Esophagus muscularis mucosa (tissue), 4 donors: ENCODE results near the gene COX6B1. TPM values are rescaled to one million over a fixed set of nuclear protein-coding genes. Genes with fewer than 3 reads are reported as not detected.

Experiments used
- DNase-seq: peaks from one replicate; pipeline ENCODE4 v3.0.0-alpha.2; 2017; ENCODE audit errors: extremely low spot score
- H3K27ac ChIP-seq, 4 donors: fragments of 200-600 bp; sonication (generic); replicated peaks in 1 of 4; 1 replicate in 3 of 4; 2 replicates in 1 of 4; pipeline ENCODE4 v1.5.1; 2016 to 2019; ENCODE audit warnings: mild to moderate bottlenecking in 1 of 4
- H3K27me3 ChIP-seq, 4 donors: fragments of 200-600 bp; sonication (generic); one replicate each; pipeline versions ENCODE4 v1.5.1 to v1.6.0; 2016 to 2019
- H3K36me3 ChIP-seq, 4 donors: fragments of 200-600 bp; sonication (generic); one replicate each; pipeline ENCODE4 v1.5.1; 2016 to 2019
- H3K4me1 ChIP-seq, 4 donors: fragments of 200-600 bp; sonication (generic); one replicate each; pipeline ENCODE4 v1.5.1; 2016 to 2019
- H3K4me3 ChIP-seq, 4 donors: fragments of 200-600 bp; sonication (generic); 1 replicate in 2 of 4; 2 replicates in 2 of 4; pipeline ENCODE4 v1.5.1; 2016 to 2019; ENCODE audit warnings: mild to moderate bottlenecking in 4 of 4, moderate library complexity in 1 of 4
- H3K9me3 ChIP-seq, 4 donors: fragments of 200-600 bp; sonication (generic); 1 replicate in 3 of 4; 2 replicates in 1 of 4; pipeline ENCODE4 v1.5.1; 2016 to 2019
- CTCF ChIP-seq, 3 experiments: fragments of 200-600 bp in 2 of 3; fragments of 450-650 bp in 1 of 3; sonication (generic) in 2 of 3; IDR thresholded peaks; one replicate each; pipeline ENCODE4 v1.5.1; 2017 to 2019; ENCODE audit warnings: antibody characterized with exemption in 3 of 3, mild to moderate bottlenecking in 2 of 3, moderate library complexity in 1 of 3
- EP300 ChIP-seq: sonication (generic); formaldehyde crosslinking; IDR thresholded peaks from one replicate; pipeline ENCODE4 v1.6.1; 2017; ENCODE audit warnings: antibody characterized with exemption
- POLR2A ChIP-seq: fragments of 450-650 bp; IDR thresholded peaks from one replicate; pipeline ENCODE4 v1.6.1; 2017; ENCODE audit warnings: antibody characterized with exemption, moderate library complexity, mild to moderate bottlenecking, low read depth
- POLR2AphosphoS5 ChIP-seq, 2 donors: sonication (generic); formaldehyde crosslinking; IDR thresholded peaks; one replicate each; pipeline ENCODE4 v1.6.1; 2017; ENCODE audit warnings: antibody characterized with exemption in 2 of 2
- WGBS: methylation state at CpG from one replicate; pipeline ENCODE4 v1.1.5; 2018; 5-methylcytosine and 5-hydroxymethylcytosine counted together
- intact Hi-C: fragments of 100-400 bp; cut with DNase I; formaldehyde crosslinking; loops from one replicate; pipeline ENCODE4 v1.15.1; 2023
- total RNA-seq, 4 donors: library from RNA; depleted of rRNA; stranded (reverse); fragments of >200 nt; gene quantifications; one replicate each; pipeline versions ENCODE4 v1.1.0 to v1.2.1, GENCODE V29; 2016

The COX6B1 gene
- total RNA-seq, 4 donors from 2014 or later, result 205 to 508 (median 313) TPM

GRCh38 chr19:35613574-35613973 lies 34.5 kb upstream of the COX6B1 start:
- intact Hi-C loops, result loop anchor here (5.0 kb wide), 1 partner anchor 66 kb away; the partner anchor contains the start of gene TMEM147
- peaks cover 0 to 7% (median 0%) of the 10 kb centered on the region in 4 donors for H3K27me3 ChIP-seq

DNA sequence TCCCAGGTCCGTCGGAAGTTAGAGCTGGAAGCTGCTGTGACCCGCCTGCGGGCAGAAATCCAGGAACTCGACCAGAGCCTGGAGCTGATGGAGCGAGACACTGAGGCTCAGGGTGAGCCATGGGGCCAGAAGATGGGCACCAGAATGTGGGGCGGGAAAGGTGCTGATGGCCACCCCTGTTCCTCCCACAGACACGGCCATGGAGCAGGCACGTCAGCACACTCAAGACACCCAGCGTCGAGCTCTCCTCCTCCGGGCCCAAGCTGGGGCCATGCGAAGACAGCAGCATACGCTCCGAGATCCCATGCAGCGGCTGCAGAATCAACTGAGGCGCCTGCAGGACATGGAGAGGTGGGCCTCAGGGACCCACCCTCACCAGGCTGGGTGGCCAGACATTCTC lies 33.1 kb upstream of the COX6B1 start:
- WGBS, result 89% methylated on average over 7 of the region's 17 CpGs
- TF ChIP-seq EP300 (no peak), POLR2A (no peak), POLR2AphosphoS5 (IDR thresholded peaks at IDR 0.05) (no peak), CTCF (IDR thresholded peaks at IDR 0.05) (no peak)
- DNase-seq, result no peak
- Histone ChIP-seq H3K4me1 (peaks cover 10 to 21% (median 14%) of the 10 kb centered on the region in 4 donors), H3K9me3 (no peaks in the 10 kb centered on the region), H3K27ac (no peak overlapping the region), H3K27me3 (peaks cover 0 to 7% (median 0%) of the 10 kb centered on the region in 4 donors), H3K36me3 (peaks cover 0 to 50% (median 26%) of the 10 kb centered on the region in 4 donors), H3K4me3 (no peak overlapping the region)
- intact Hi-C loops, result no loop called here

More at GRCh38 chr19:35613574-35613973, 34.5 kb upstream of the COX6B1 start:
- H3K9me3 ChIP-seq, result peaks cover 0 to 3% (median under 1%) of the 10 kb centered on the region in 4 donors
- 82% methylated on average over 1 of the region's 1 CpG for WGBS
- DNase-seq, result no peak
- H3K27ac ChIP-seq, result no peak overlapping the region
- peaks cover 10 to 21% (median 14%) of the 10 kb centered on the region in 4 donors for H3K4me1 ChIP-seq
- no peak overlapping the region for H3K4me3 ChIP-seq
- TF ChIP-seq EP300 (no peak), POLR2A (no peak), CTCF (IDR thresholded peaks at IDR 0.05) (no peak), POLR2AphosphoS5 (IDR thresholded peaks at IDR 0.05) (no peak)
- H3K36me3 ChIP-seq, result peaks cover 0 to 36% (median 19%) of the 10 kb centered on the region in 4 donors

DNA sequence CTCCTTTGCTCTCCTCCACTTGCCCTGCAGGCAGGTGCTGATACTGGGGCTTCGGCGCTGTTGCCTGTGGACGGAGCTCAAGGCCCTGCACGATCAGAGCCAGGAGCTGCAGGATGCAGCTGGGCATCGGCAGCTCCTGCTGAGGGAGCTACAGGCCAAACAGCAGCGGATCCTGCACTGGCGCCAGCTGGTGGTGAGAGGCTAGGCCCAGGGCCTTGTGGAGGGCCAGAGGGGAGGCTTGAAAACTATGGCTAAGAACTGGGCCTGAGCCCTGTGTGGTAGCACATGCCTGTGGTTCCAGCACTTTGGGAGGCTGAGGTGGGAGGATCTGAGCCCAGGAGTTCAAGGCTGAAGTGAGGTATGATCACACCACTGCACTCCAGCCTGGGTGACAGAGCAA lies 29.3 kb upstream of the COX6B1 start:
- no peak for DNase-seq
- no peaks in the 10 kb centered on the region for H3K27me3 ChIP-seq
- peaks cover 0 to 67% (median 37%) of the 10 kb centered on the region in 4 donors for H3K36me3 ChIP-seq
- no peak for TF ChIP-seq EP300
- no peak for TF ChIP-seq POLR2AphosphoS5 (IDR thresholded peaks at IDR 0.05)
- no peak for TF ChIP-seq POLR2A
- TF ChIP-seq CTCF (IDR thresholded peaks at IDR 0.05), result no peak
- H3K9me3 ChIP-seq, result no peaks in the 10 kb centered on the region
- H3K27ac ChIP-seq, result no peak overlapping the region
- H3K4me3 ChIP-seq, result no peak overlapping the region
- WGBS, result 73% methylated on average over 7 of the region's 7 CpGs
- intact Hi-C loops, result no loop called here
- no peaks in the 10 kb centered on the region for H3K4me1 ChIP-seq

DNA sequence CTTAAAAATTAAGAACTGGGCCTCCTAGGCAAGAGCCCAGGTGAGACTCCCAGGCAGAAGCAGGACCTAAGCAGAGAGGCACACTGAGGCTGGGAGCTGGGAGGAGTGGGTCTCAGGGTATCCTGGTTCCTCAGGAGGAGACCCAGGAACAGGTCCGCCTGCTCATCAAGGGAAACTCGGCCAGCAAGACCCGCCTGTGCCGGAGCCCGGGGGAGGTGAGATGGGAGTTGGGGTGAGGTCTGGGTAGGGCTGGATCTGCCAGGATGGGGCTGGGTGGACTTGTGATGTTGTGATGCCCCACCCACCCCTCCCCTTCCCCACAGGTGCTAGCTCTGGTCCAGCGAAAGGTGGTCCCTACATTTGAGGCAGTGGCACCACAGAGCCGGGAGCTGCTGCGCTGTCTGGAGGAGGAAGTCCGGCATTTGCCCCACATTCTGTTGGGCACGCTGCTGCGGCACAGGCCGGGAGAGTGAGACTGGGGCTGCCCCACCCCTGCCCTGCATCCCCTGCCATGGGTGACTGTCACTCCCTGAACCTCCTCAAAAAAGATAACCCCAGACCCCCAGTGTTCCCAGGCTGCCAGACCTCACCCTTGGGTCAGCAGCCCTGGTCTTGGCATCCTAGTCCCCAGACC lies 28.7 kb upstream of the COX6B1 start:
- DNase-seq, result no peak
- TF ChIP-seq EP300 (no peak), POLR2AphosphoS5 (IDR thresholded peaks at IDR 0.05) (no peak), CTCF (IDR thresholded peaks at IDR 0.05) (no peak), POLR2A (no peak)
- no peaks in the 10 kb centered on the region for H3K27me3 ChIP-seq
- H3K27ac ChIP-seq, result no peak overlapping the region
- 96% methylated on average over 6 of the region's 12 CpGs for WGBS
- no peaks in the 10 kb centered on the region for H3K9me3 ChIP-seq
- H3K4me3 ChIP-seq, result no peak overlapping the region
- H3K36me3 ChIP-seq, result peaks cover 0 to 67% (median 37%) of the 10 kb centered on the region in 4 donors
- intact Hi-C loops, result no loop called here
- no peaks in the 10 kb centered on the region for H3K4me1 ChIP-seq

GRCh38 chr19:35620001-35620400 lies 28.1 kb upstream of the COX6B1 start:
- Histone ChIP-seq H3K4me1 (no peaks in the 10 kb centered on the region), H3K9me3 (no peaks in the 10 kb centered on the region), H3K27ac (no peak overlapping the region), H3K4me3 (no peak overlapping the region), H3K36me3 (peaks cover 0 to 65% (median 35%) of the 10 kb centered on the region in 4 donors), H3K27me3 (no peaks in the 10 kb centered on the region)
- WGBS, result 90% methylated on average over 17 of the region's 17 CpGs
- TF ChIP-seq POLR2A (no peak), POLR2AphosphoS5 (IDR thresholded peaks at IDR 0.05) (no peak), CTCF (IDR thresholded peaks at IDR 0.05) (no peak), EP300 (no peak)
- intact Hi-C loops, result no loop called here
- no peak for DNase-seq
